K562 (cell line): Measurements from ENCODE around the gene ING5. TPM values are rescaled to one million over a fixed set of nuclear protein-coding genes. Genes with fewer than 3 reads are reported as not detected.

Experiments used
- ATAC-seq: fragments of 200-7000 bp; cut with Tn5 transposase; 3 replicates; pipeline ENCODE4 v1.9.1; 2020; ENCODE audit warnings: moderate library complexity
- BruUV-seq: library from RNA; stranded (reverse); fragments of 400-500 nt; replicated peaks from 2 replicates; lab custom pipeline; 2021; lab: Mats Ljungman, UMichigan
- CTCF ChIA-PET: fragments of 300-600 bp; formaldehyde crosslinking; extraction: SDS; loops from one replicate; lab custom pipeline; 2021; ENCODE audit warnings: low intra/inter-chr PET ratio; lab: Yijun Ruan, JAX
- POLR2A ChIA-PET: fragments of 300-600, 350-650 bp; sonication (Branson Sonifier 250); formaldehyde crosslinking; extraction: SDS; loops from one replicate; lab custom pipeline; 2021; ENCODE audit warnings: antibody characterized with exemption, inconsistent platforms; lab: Yijun Ruan, JAX
- DNase-seq, 4 experiments: peaks; one replicate each; pipeline versions ENCODE4 v3.0.0 to v3.0.0-alpha.2; 2011 to 2018; ENCODE audit warnings: low spot score in 3 of 4, mixed read lengths in 3 of 4; ENCODE audit errors: extremely low read depth in 1 of 4
- FAIRE-seq: peaks from 2 replicates; lab custom pipeline; 2011; peaks lifted over from hg19 to GRCh38; lab: Jason Lieb, UNC
- H2AFZ ChIP-seq: 2 replicates; pipeline ENCODE4 v1.6.0; 2011; ENCODE audit warnings: low read depth, low read length, control low read depth, inconsistent platforms
- H3K27ac ChIP-seq: fragments of 200-600 bp; 3 replicates; pipeline ENCODE4 v1.8.0; 2011; ENCODE audit warnings: low read depth, mild to moderate bottlenecking, control low read depth, inconsistent platforms, low read length, moderate library complexity, mixed read lengths; ENCODE audit errors: extremely low read depth
- H3K27me3 ChIP-seq, 2 experiments: fragments of 300-600 bp in 1 of 2; 2 replicates in 1 of 2; 3 replicates in 1 of 2; pipeline versions ENCODE4 v1.6.0 to v1.8.0; 2011; ENCODE audit warnings: inconsistent platforms in 2 of 2, low read length in 2 of 2, mild to moderate bottlenecking in 1 of 2, mixed read lengths in 1 of 2, moderate library complexity in 1 of 2; ENCODE audit not compliant: control insufficient read depth in 2 of 2, insufficient read depth in 2 of 2
- H3K36me3 ChIP-seq: fragments of 300-600 bp; 3 replicates; pipeline ENCODE4 v1.8.0; 2011; ENCODE audit warnings: mild to moderate bottlenecking, low read length, inconsistent platforms; ENCODE audit not compliant: control insufficient read depth, insufficient read depth
- H3K4me1 ChIP-seq, 2 experiments: fragments of 200-600 bp in 1 of 2; replicated peaks in 1 of 2; 2 replicates in 1 of 2; 3 replicates in 1 of 2; pipeline versions ENCODE4 v1.5.1 to v1.8.0; 2011; ENCODE audit warnings: inconsistent platforms in 2 of 2, low read length in 2 of 2, mild to moderate bottlenecking in 1 of 2, mixed read lengths in 1 of 2, moderate library complexity in 1 of 2; ENCODE audit not compliant: control insufficient read depth in 2 of 2, insufficient read depth in 2 of 2
- H3K4me2 ChIP-seq: 2 replicates; pipeline ENCODE4 v1.6.1; 2011; ENCODE audit warnings: low read length, control low read depth, inconsistent platforms, mixed read lengths; ENCODE audit not compliant: insufficient read depth
- H3K4me3 ChIP-seq: fragments of 200-600 bp; sonication (generic), shearing (Covaris generic); 2 replicates; pipeline ENCODE4 v1.5.1; 2016; ENCODE audit warnings: control low read depth, inconsistent platforms
- H3K79me2 ChIP-seq: fragments of 200-600 bp; 3 replicates; pipeline ENCODE4 v1.8.0; 2011; ENCODE audit warnings: low read length, inconsistent platforms; ENCODE audit not compliant: control insufficient read depth, insufficient read depth
- H3K9ac ChIP-seq, 2 experiments: 2 replicates each; pipeline versions ENCODE4 v1.6.0 to v1.6.1; 2011; ENCODE audit warnings: low read depth in 2 of 2, low read length in 2 of 2, control low read depth in 1 of 2, inconsistent platforms in 1 of 2, mild to moderate bottlenecking in 1 of 2, mixed read lengths in 1 of 2; ENCODE audit not compliant: insufficient read depth in 1 of 2
- H3K9me1 ChIP-seq: one replicate; pipeline ENCODE4 v1.6.0; 2011; ENCODE audit warnings: inconsistent platforms, mild to moderate bottlenecking, low read length, moderate library complexity; ENCODE audit not compliant: control insufficient read depth, insufficient read depth
- H3K9me3 ChIP-seq: replicated peaks from 2 replicates; pipeline ENCODE4 v1.5.1; 2011; ENCODE audit warnings: low read depth, low read length, inconsistent platforms; ENCODE audit not compliant: control insufficient read depth, insufficient read depth
- H4K20me1 ChIP-seq: replicated peaks from 2 replicates; pipeline ENCODE4 v1.6.1; 2011; ENCODE audit warnings: low read length, inconsistent platforms, mixed read lengths; ENCODE audit not compliant: control insufficient read depth, insufficient read depth
- EP400 ChIP-seq: fragments of 450-650 bp; IDR thresholded peaks from 2 replicates; pipeline ENCODE4 v1.6.1; 2017; ENCODE audit warnings: antibody characterized with exemption, mild to moderate bottlenecking, moderate library complexity
- HNRNPL ChIP-seq: fragments of 200-400 bp; formaldehyde crosslinking; IDR thresholded peaks from 2 replicates; pipeline ENCODE4 v1.6.1; 2017; ENCODE audit warnings: low read depth, mild to moderate bottlenecking, low read length
- KLF13 ChIP-seq: fragments of 450-650 bp; IDR thresholded peaks from 2 replicates; pipeline ENCODE4 v1.6.1; 2016; ENCODE audit warnings: missing genetic modification characterization, low read depth, mild to moderate bottlenecking, missing compliant biosample characterization, moderate library complexity, borderline replicate concordance
- LARP7 ChIP-seq: fragments of 450-650 bp; IDR thresholded peaks from 2 replicates; pipeline ENCODE4 v1.6.1; 2016
- LCOR ChIP-seq: sonication (generic); formaldehyde crosslinking; IDR thresholded peaks from 2 replicates; pipeline ENCODE4 v1.8.0; 2022; ENCODE audit warnings: mild to moderate bottlenecking, missing genetic modification reagents
- RBM25 ChIP-seq: fragments of 200-400 bp; formaldehyde crosslinking; IDR thresholded peaks from 2 replicates; pipeline ENCODE4 v1.6.1; 2018; ENCODE audit warnings: low read length, low read depth, moderate library complexity; ENCODE audit not compliant: severe bottlenecking
- RBM39 ChIP-seq: fragments of 200-400 bp; formaldehyde crosslinking; optimal IDR thresholded peaks from 2 replicates; pipeline ENCODE3; 2018; ENCODE audit warnings: low read depth, low read length
- ZBTB40 ChIP-seq, 2 experiments: fragments of 450-650 bp in 1 of 2; sonication (generic) in 1 of 2; formaldehyde crosslinking in 1 of 2; IDR thresholded peaks; 2 replicates each; pipeline versions ENCODE4 v1.7.1 to v1.9.0; 2016 to 2022; ENCODE audit warnings: inconsistent platforms in 1 of 2, mild to moderate bottlenecking in 1 of 2, missing genetic modification reagents in 1 of 2
- ZNF140 ChIP-seq: fragments of 250-450 bp; sonication (Bioruptor Pico); IDR thresholded peaks from 2 replicates; pipeline ENCODE4 v1.8.0; 2021; ENCODE audit warnings: moderate library complexity, mild to moderate bottlenecking, inconsistent platforms
- ZNF165 ChIP-seq: fragments of 250-450 bp; sonication (Bioruptor Pico); IDR thresholded peaks from 2 replicates; pipeline ENCODE4 v1.4.0; 2020; ENCODE audit warnings: borderline replicate concordance
- ZNF239 ChIP-seq: fragments of 250-450 bp; sonication (Bioruptor Pico); IDR thresholded peaks from 2 replicates; pipeline ENCODE4 v1.4.0; 2020; ENCODE audit warnings: mild to moderate bottlenecking
- ZNF586 ChIP-seq: fragments of 450-650 bp; formaldehyde crosslinking; conservative IDR thresholded peaks from 2 replicates; pipeline ENCODE4 v1.4.0; 2020; ENCODE audit warnings: mild to moderate bottlenecking, moderate library complexity
- WGBS: fragments of 100-300 bp; shearing (Covaris generic); methylation state at CpG from one replicate; pipeline ENCODE4 v1.1.6; 2016; ENCODE audit warnings: low coverage, mixed read lengths; ENCODE audit not compliant: insufficient coverage; ENCODE audit errors: missing lambda C conversion rate; 5-methylcytosine and 5-hydroxymethylcytosine counted together
- in situ Hi-C: fragments of 300-500 bp; cut with MboI; formaldehyde crosslinking; loops from 4 replicates; pipeline ENCODE4 v1.15.0; 2018; ENCODE audit warnings: inconsistent platforms, mixed read lengths
- intact Hi-C: fragments of 100-400 bp; cut with micrococcal nuclease; formaldehyde crosslinking; loops from 2 replicates; pipeline ENCODE4 v1.14.2; 2022
- polyA plus RNA-seq, 8 experiments: library from polyadenylated mRNA; depleted of rRNA in 4 of 8; stranded (reverse) in 5 of 8; unstranded in 3 of 8; fragments of >200 nt; fragmentation: Nextera tagmentation in 2 of 8; fragmentation: Illumina TruSeq in 1 of 8; extraction: Ambion mirVana in 2 of 8; extraction: Trizol in 1 of 8; gene quantifications; 2 replicates each; pipeline versions ENCODE4 v1.2.1 to v1.2.3, GENCODE V29; 2011 to 2014; ENCODE audit warnings: inconsistent platforms in 1 of 8, missing spikeins in 1 of 8
- total RNA-seq, 7 experiments: library from RNA; depleted of rRNA in 6 of 7; stranded (reverse); fragments of >200 nt in 6 of 7; fragmentation: Illumina TruSeq in 2 of 7; extraction: Trizol in 2 of 7; gene quantifications; 2 replicates each; pipeline versions ENCODE4 v1.2.1 to v1.2.3, GENCODE V29; 2011 to 2021; ENCODE audit warnings: low replicate concordance in 1 of 7

ING5 gene
- total and polyA plus RNA-seq, 9 of the 15 experiments (the other 6 are each of a cell fraction or from before 2014, with no cell fraction given): 10.4 to 53.3 (median 27.9) TPM

- intact Hi-C loops (no loop called here), in situ Hi-C loops (no loop called here)
- CTCF ChIA-PET: no interaction called here
- no peak for ATAC-seq
- H3K4me3 ChIP-seq: no peak overlapping the region
- H3K27ac ChIP-seq: no peak overlapping the region
- WGBS: 93% methylated on average over 4 of the region's 4 CpGs
- no peaks in the 10 kb centered on the region for H3K9me3 ChIP-seq
- no peak overlapping the region for H3K9ac ChIP-seq
- H3K9me1 ChIP-seq: no peaks in the 10 kb centered on the region
- no peaks in the 10 kb centered on the region for H4K20me1 ChIP-seq
- H3K36me3 ChIP-seq: peaks cover 14% of the 10 kb centered on the region; the same call in 1 of the 3 replicates
- no peak for DNase-seq
- TF ChIP-seq ZNF140 (CRISPR knock-in tag) (no peak), HNRNPL (no peak), LARP7 (no peak), ZNF586 (no peak), ZNF165 (CRISPR knock-in tag) (no peak), RBM25 (no peak), ZBTB40 (IDR thresholded peaks at IDR 0.05) (no peak), ZBTB40 (CRISPR knock-in tag; IDR thresholded peaks at IDR 0.05) (no peak), RBM39 (no peak), KLF13 (tag) (no peak), LCOR (no peak), EP400 (no peak), ZNF239 (CRISPR knock-in tag) (no peak)
- FAIRE-seq: no peak
- H3K27me3 ChIP-seq: no peaks in the 10 kb centered on the region
- no peak overlapping the region for H2AFZ ChIP-seq
- peaks cover 4% of the 10 kb centered on the region; the same call in 2 of the 3 replicates for H3K79me2 ChIP-seq
- no TSS peak for BruUV-seq
- H3K4me2 ChIP-seq: no peak overlapping the region
- POLR2A ChIA-PET: interaction anchor here (0.7 kb wide), 1 partner anchor 9 kb away, joined by 3 read pairs; the partner anchor contains the start of gene DTYMK
- peaks cover 0 to 4% of the 10 kb centered on the region in 2 experiments; a peak in 2 of 5 replicates for H3K4me1 ChIP-seq
These were observed 6.2 kb upstream of the ING5 start for GRCh38 chr2:241695651-241696050.
